ENCODE measurements around the gene CAMK1G.

CAMK1G gene

GRCh38 chr1:209612646-209613399 is 29.3 kb downstream of the CAMK1G start:
- Histone ChIP-seq H3K9ac (ENCODE audit: low read depth, low read length) (no peak overlapping the region), H3K27ac (ENCODE audit: low read depth, low read length) (no peak overlapping the region), H3K4me1 (ENCODE audit: control insufficient read depth, insufficient read depth, low read length) (no peaks in the 10 kb centered on the region), H3K36me3 (ENCODE audit: control insufficient read depth, insufficient read depth, low read length) (no peaks in the 10 kb centered on the region), H3K9me3 (ENCODE audit: control insufficient read depth, insufficient read depth, low read length) (no peaks in the 10 kb centered on the region), H3K27me3 (ENCODE audit: control insufficient read depth, insufficient read depth, low read length) (no peaks in the 10 kb centered on the region), H3K4me3 (ENCODE audit: low read depth, low read length) (no peak overlapping the region)

- Histone ChIP-seq H3K27me3 (ENCODE audit: control insufficient read depth, insufficient read depth, low read length) (no peaks in the 10 kb centered on the region), H3K4me3 (ENCODE audit: low read depth, low read length) (no peak overlapping the region), H3K36me3 (ENCODE audit: control insufficient read depth, insufficient read depth, low read length) (no peaks in the 10 kb centered on the region), H3K9me3 (ENCODE audit: control insufficient read depth, insufficient read depth, low read length) (no peaks in the 10 kb centered on the region), H3K27ac (ENCODE audit: low read depth, low read length) (no peak overlapping the region), H3K9ac (ENCODE audit: low read depth, low read length) (no peak overlapping the region), H3K4me1 (ENCODE audit: control insufficient read depth, insufficient read depth, low read length) (no peaks in the 10 kb centered on the region)
Measured at GRCh38 chr1:209613400-209614150, 30.1 kb downstream of the CAMK1G start.

- H3K4me1 ChIP-seq (ENCODE audit: control insufficient read depth, insufficient read depth, low read length): no peaks in the 10 kb centered on the region
- no peaks in the 10 kb centered on the region for H3K27me3 ChIP-seq (ENCODE audit: control insufficient read depth, insufficient read depth, low read length)
- no peaks in the 10 kb centered on the region for H3K36me3 ChIP-seq (ENCODE audit: control insufficient read depth, insufficient read depth, low read length)
- H3K4me3 ChIP-seq (ENCODE audit: low read depth, low read length): no peak overlapping the region
- H3K9ac ChIP-seq (ENCODE audit: low read depth, low read length): no peak overlapping the region
- H3K9me3 ChIP-seq (ENCODE audit: control insufficient read depth, insufficient read depth, low read length): no peaks in the 10 kb centered on the region
- H3K27ac ChIP-seq (ENCODE audit: low read depth, low read length): no peak overlapping the region
Measured at GRCh38 chr1:209614151-209614420, 30.6 kb downstream of the CAMK1G start.

- Histone ChIP-seq H3K9ac (ENCODE audit: low read depth, low read length) (no peak overlapping the region), H3K36me3 (ENCODE audit: control insufficient read depth, insufficient read depth, low read length) (no peaks in the 10 kb centered on the region), H3K4me3 (ENCODE audit: low read depth, low read length) (no peak overlapping the region), H3K9me3 (ENCODE audit: control insufficient read depth, insufficient read depth, low read length) (no peaks in the 10 kb centered on the region), H3K27ac (ENCODE audit: low read depth, low read length) (no peak overlapping the region), H3K27me3 (ENCODE audit: control insufficient read depth, insufficient read depth, low read length) (no peaks in the 10 kb centered on the region), H3K4me1 (ENCODE audit: control insufficient read depth, insufficient read depth, low read length) (no peaks in the 10 kb centered on the region)
Measured at GRCh38 chr1:209614906-209615305, 31.4 kb downstream of the CAMK1G start.

- 0 out of 2 replicates have a peak, but pooled peaks cover 2% of the 10 kb centered on the region for H3K4me1 ChIP-seq (ENCODE audit: control insufficient read depth, insufficient read depth, low read length)
- no peaks in the 10 kb centered on the region for H3K36me3 ChIP-seq (ENCODE audit: control insufficient read depth, insufficient read depth, low read length)
- H3K27me3 ChIP-seq (ENCODE audit: control insufficient read depth, insufficient read depth, low read length): no peaks in the 10 kb centered on the region
Measured at GRCh38 chr1:209616366-209617046, 33.0 kb downstream of the CAMK1G start.

GRCh38 chr1:209617047-209617673 is 33.6 kb downstream of the CAMK1G start:
- Histone ChIP-seq H3K27me3 (ENCODE audit: control insufficient read depth, insufficient read depth, low read length) (no peaks in the 10 kb centered on the region), H3K36me3 (ENCODE audit: control insufficient read depth, insufficient read depth, low read length) (no peaks in the 10 kb centered on the region), H3K4me3 (ENCODE audit: low read depth, low read length) (no peak overlapping the region), H3K9me3 (ENCODE audit: control insufficient read depth, insufficient read depth, low read length) (no peaks in the 10 kb centered on the region), H3K9ac (ENCODE audit: low read depth, low read length) (no peak overlapping the region), H3K4me1 (ENCODE audit: control insufficient read depth, insufficient read depth, low read length) (0 out of 2 replicates have a peak, but pooled peaks cover 2% of the 10 kb centered on the region), H3K27ac (ENCODE audit: low read depth, low read length) (no peak overlapping the region)

More at GRCh38 chr1:209616366-209617046, 33.0 kb downstream of the CAMK1G start:
- Histone ChIP-seq H3K27ac (ENCODE audit: low read depth, low read length) (no peak overlapping the region), H3K4me3 (ENCODE audit: low read depth, low read length) (no peak overlapping the region), H3K9me3 (ENCODE audit: control insufficient read depth, insufficient read depth, low read length) (no peaks in the 10 kb centered on the region), H3K9ac (ENCODE audit: low read depth, low read length) (no peak overlapping the region)

- H3K4me3 ChIP-seq (ENCODE audit: low read depth, low read length): no peak overlapping the region
- no peaks in the 10 kb centered on the region for H3K9me3 ChIP-seq (ENCODE audit: control insufficient read depth, insufficient read depth, low read length)
- no peak overlapping the region for H3K9ac ChIP-seq (ENCODE audit: low read depth, low read length)
- no peaks in the 10 kb centered on the region for H3K36me3 ChIP-seq (ENCODE audit: control insufficient read depth, insufficient read depth, low read length)
- H3K27me3 ChIP-seq (ENCODE audit: control insufficient read depth, insufficient read depth, low read length): no peaks in the 10 kb centered on the region
- 0 out of 2 replicates have a peak, but pooled peaks cover 2% of the 10 kb centered on the region for H3K4me1 ChIP-seq (ENCODE audit: control insufficient read depth, insufficient read depth, low read length)
- no peak overlapping the region for H3K27ac ChIP-seq (ENCODE audit: low read depth, low read length)
Measured at GRCh38 chr1:209617755-209618154, 34.2 kb downstream of the CAMK1G start.

GRCh38 chr1:209618291-209618690 is 34.8 kb downstream of the CAMK1G start:
- no peaks in the 10 kb centered on the region for H3K9me3 ChIP-seq (ENCODE audit: control insufficient read depth, insufficient read depth, low read length)
- H3K4me3 ChIP-seq (ENCODE audit: low read depth, low read length): no peak overlapping the region
- no peaks in the 10 kb centered on the region for H3K27me3 ChIP-seq (ENCODE audit: control insufficient read depth, insufficient read depth, low read length)
- no peaks in the 10 kb centered on the region for H3K36me3 ChIP-seq (ENCODE audit: control insufficient read depth, insufficient read depth, low read length)
- no peak overlapping the region for H3K27ac ChIP-seq (ENCODE audit: low read depth, low read length)
- no peak overlapping the region for H3K9ac ChIP-seq (ENCODE audit: low read depth, low read length)
- H3K4me1 ChIP-seq (ENCODE audit: control insufficient read depth, insufficient read depth, low read length): 0 out of 2 replicates have a peak, but pooled peaks cover 2% of the 10 kb centered on the region

- no peak overlapping the region for H3K4me3 ChIP-seq (ENCODE audit: low read depth, low read length)
- no peak overlapping the region for H3K9ac ChIP-seq (ENCODE audit: low read depth, low read length)
- H3K4me1 ChIP-seq (ENCODE audit: control insufficient read depth, insufficient read depth, low read length): 0 out of 2 replicates have a peak, but pooled peaks cover 2% of the 10 kb centered on the region
- no peaks in the 10 kb centered on the region for H3K36me3 ChIP-seq (ENCODE audit: control insufficient read depth, insufficient read depth, low read length)
- no peak overlapping the region for H3K27ac ChIP-seq (ENCODE audit: low read depth, low read length)
- no peaks in the 10 kb centered on the region for H3K9me3 ChIP-seq (ENCODE audit: control insufficient read depth, insufficient read depth, low read length)
- no peaks in the 10 kb centered on the region for H3K27me3 ChIP-seq (ENCODE audit: control insufficient read depth, insufficient read depth, low read length)
Measured at GRCh38 chr1:209618756-209619420, 35.4 kb downstream of the CAMK1G start.

- Histone ChIP-seq H3K9ac (ENCODE audit: low read depth, low read length) (no peak overlapping the region), H3K27ac (ENCODE audit: low read depth, low read length) (no peak overlapping the region), H3K4me1 (ENCODE audit: control insufficient read depth, insufficient read depth, low read length) (0 out of 2 replicates have a peak, but pooled peaks cover 2% of the 10 kb centered on the region), H3K36me3 (ENCODE audit: control insufficient read depth, insufficient read depth, low read length) (no peaks in the 10 kb centered on the region), H3K9me3 (ENCODE audit: control insufficient read depth, insufficient read depth, low read length) (no peaks in the 10 kb centered on the region), H3K27me3 (ENCODE audit: control insufficient read depth, insufficient read depth, low read length) (no peaks in the 10 kb centered on the region), H3K4me3 (ENCODE audit: low read depth, low read length) (no peak overlapping the region)
Measured at GRCh38 chr1:209619696-209620486, 36.4 kb downstream of the CAMK1G start.

All from HUES48 (cell line).